GM19043 (cell line): ENCODE data around the gene UQCC3.
A peak's percentile ranks its signal among the peaks of the same experiment; 100 is the strongest.
"Not testable (repeated sequence)": the region's sequence is repeated elsewhere in the genome, so short reads cannot be mapped to it uniquely, and the experiment has no call there.

Experiments used
- ATAC-seq: cut with Tn5 transposase; IDR thresholded peaks from one replicate; pipeline ENCODE4 v1.9.1; 2021; ENCODE audit warnings: low read depth; ENCODE audit not compliant: unreplicated experiment

UQCC3 gene

GRCh38 chr11:62665075-62665598 lies 6.3 kb upstream of the UQCC3 start, which contains the start of the genes C11orf98 and CSKMT:
TSS of gene C11orf98 (minus strand) at chr11:62665210. CDS start at chr11:62665169, 41 bp downstream.
TSS of gene CSKMT (plus strand) at chr11:62665312. CDS start at chr11:62665880, 568 bp downstream.
- ATAC-seq: peak; percentile 82

- no peak for ATAC-seq
Measured at GRCh38 chr11:62665599-62666258, 5.7 kb upstream of the UQCC3 start.

GRCh38 chr11:62666259-62666926 lies 5.1 kb upstream of the UQCC3 start:
- ATAC-seq: no peak

- no peak for ATAC-seq
Measured at GRCh38 chr11:62667460-62667859, 4.0 kb upstream of the UQCC3 start.

GRCh38 chr11:62669420-62670161 lies 1.9 kb upstream of the UQCC3 start:
- no peak for ATAC-seq

GRCh38 chr11:62671236-62671607 lies 251 bp upstream of the UQCC3 start:
- ATAC-seq: no peak

GRCh38 chr11:62673196-62673525 lies 1.7 kb downstream of the UQCC3 start:
- ATAC-seq: no peak

- not testable (repeated sequence) for ATAC-seq
Measured at GRCh38 chr11:62675415-62675814, 3.9 kb downstream of the UQCC3 start.

GRCh38 chr11:62676698-62677097 lies 5.2 kb downstream of the UQCC3 start:
- no peak for ATAC-seq

GRCh38 chr11:62677156-62677555 lies 5.7 kb downstream of the UQCC3 start:
- ATAC-seq: no peak

GRCh38 chr11:62677714-62678113 lies 6.2 kb downstream of the UQCC3 start:
- no peak for ATAC-seq

GRCh38 chr11:62678433-62678769 lies 6.9 kb downstream of the UQCC3 start:
- ATAC-seq: no peak

- ATAC-seq: no peak
Measured at GRCh38 chr11:62678770-62679696, 7.6 kb downstream of the UQCC3 start, which contains the start of gene UBXN1. TSS of gene UBXN1 (minus strand) at chr11:62679073. CDS start at chr11:62678923, 150 bp downstream.

- no peak for ATAC-seq
Measured at GRCh38 chr11:62680825-62681240, 9.4 kb downstream of the UQCC3 start.

- ATAC-seq: no peak
Measured at GRCh38 chr11:62682518-62682917, 11.0 kb downstream of the UQCC3 start.

- ATAC-seq: no peak
Measured at GRCh38 chr11:62687508-62688396, 16.3 kb downstream of the UQCC3 start.

GRCh38 chr11:62688491-62688890 lies 17.0 kb downstream of the UQCC3 start:
- no peak for ATAC-seq

GRCh38 chr11:62689421-62690183 lies 18.1 kb downstream of the UQCC3 start, which contains the start of gene LRRN4CL:
TSS of gene LRRN4CL (minus strand) at chr11:62689530. CDS start at chr11:62688508, 1,022 bp downstream.
- no peak for ATAC-seq
